ENCODE measurements around the gene PEPD.

DNA sequence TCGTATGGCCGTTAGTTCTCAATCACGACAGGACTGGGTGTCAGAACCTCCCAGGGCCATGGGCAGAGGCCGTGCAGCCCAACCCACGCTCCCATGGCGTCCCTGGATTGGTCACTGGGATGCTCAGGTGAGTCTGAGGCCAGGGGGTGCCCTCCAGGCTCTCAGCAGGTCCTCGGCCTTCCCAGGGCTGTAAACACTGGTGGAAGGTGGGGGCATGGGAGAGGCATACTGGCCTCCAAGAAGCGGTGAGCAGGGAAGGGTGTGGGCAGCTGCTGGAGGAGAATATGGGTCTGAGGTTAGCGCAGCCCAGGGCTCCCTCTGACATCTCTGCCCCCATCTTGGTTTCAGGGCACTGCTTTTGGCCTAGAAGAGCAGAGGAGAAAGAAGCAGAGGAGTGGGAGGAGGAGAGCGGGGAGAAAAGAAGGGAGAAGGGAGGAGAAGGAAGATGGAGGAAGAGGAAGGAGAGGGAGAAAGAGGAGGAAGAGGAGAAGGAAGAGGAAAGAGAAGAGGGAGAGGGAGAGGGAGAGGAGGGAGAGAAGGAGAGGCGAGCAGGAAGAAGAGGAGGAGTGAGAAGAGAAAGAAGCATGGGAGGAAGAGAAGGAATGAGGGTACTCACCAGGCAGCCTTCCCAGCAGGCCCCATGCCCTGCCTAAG is 85.8 kb downstream of the PEPD start:
- TF ChIP-seq CTCF (conservative IDR thresholded peaks at IDR 0.05; ENCODE audit: low read length) (no peak), EZH2phosphoT487 (IDR thresholded peaks at IDR 0.05; ENCODE audit: borderline replicate concordance) (no peak)
